T-helper 1 cell treated with Interleukin-12 subunit alpha and Interleukin-12 subunit beta and Interleukin-4 antibody, amounts not matched to agents 30 μg/mL and 1 μg/mL, for 36 hours (primary cell): Measurements from ENCODE around the gene KDR.

Experiments used
- H3K27ac Mint-ChIP-seq: one replicate; pipeline ENCODE4 v1.8.0; 2021; ENCODE audit warnings: mild to moderate bottlenecking, mixed read lengths
- H3K27me3 Mint-ChIP-seq: one replicate; pipeline ENCODE4 v1.8.0; 2021; ENCODE audit warnings: low read depth, mixed read lengths
- H3K36me3 Mint-ChIP-seq: one replicate; pipeline ENCODE4 v1.8.0; 2021; ENCODE audit warnings: low read depth, mixed read lengths
- H3K4me1 Mint-ChIP-seq: one replicate; pipeline ENCODE4 v1.8.0; 2021; ENCODE audit warnings: low read depth, mixed read lengths
- H3K4me3 Mint-ChIP-seq: one replicate; pipeline ENCODE4 v1.8.0; 2021; ENCODE audit warnings: mild to moderate bottlenecking, moderate library complexity, mixed read lengths
- H3K9me3 Mint-ChIP-seq: one replicate; pipeline ENCODE4 v1.8.0; 2021; ENCODE audit warnings: mixed read lengths

KDR gene

GRCh38 chr4:55035892-55036291 lies 89.5 kb downstream of the KDR start:
- H3K27me3 Mint-ChIP-seq, result no peaks in the 10 kb centered on the region
- no peaks in the 10 kb centered on the region for H3K9me3 Mint-ChIP-seq
- H3K4me3 Mint-ChIP-seq, result no peak overlapping the region
- no peaks in the 10 kb centered on the region for H3K4me1 Mint-ChIP-seq
- H3K27ac Mint-ChIP-seq, result no peak overlapping the region
- H3K36me3 Mint-ChIP-seq, result no peaks in the 10 kb centered on the region

DNA sequence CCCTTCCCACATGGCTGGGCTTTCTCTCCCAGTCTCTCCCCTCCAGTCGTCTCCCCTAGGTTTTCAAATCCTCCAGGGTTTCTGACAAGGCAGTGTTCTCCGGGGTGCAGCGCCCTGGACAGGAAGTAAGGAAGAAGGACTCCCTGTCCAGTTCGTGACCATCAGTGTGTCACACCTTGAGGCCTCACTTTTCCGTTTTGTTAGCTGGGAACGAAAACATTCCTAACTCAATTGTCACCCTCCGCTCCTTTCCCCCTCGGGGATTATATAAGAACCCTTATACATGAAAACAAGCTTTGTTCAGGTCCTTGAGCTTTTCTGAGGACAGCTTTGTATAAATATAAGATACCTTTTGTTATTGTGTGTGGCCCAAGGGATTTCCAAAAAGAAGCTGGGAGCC lies 92.1 kb downstream of the KDR start:
- no peaks in the 10 kb centered on the region for H3K9me3 Mint-ChIP-seq
- H3K4me3 Mint-ChIP-seq, result no peak overlapping the region
- no peak overlapping the region for H3K27ac Mint-ChIP-seq
- no peaks in the 10 kb centered on the region for H3K27me3 Mint-ChIP-seq
- no peaks in the 10 kb centered on the region for H3K4me1 Mint-ChIP-seq
- H3K36me3 Mint-ChIP-seq, result no peaks in the 10 kb centered on the region

GRCh38 chr4:55032788-55033187 lies 92.6 kb downstream of the KDR start:
- H3K4me1 Mint-ChIP-seq, result no peaks in the 10 kb centered on the region
- H3K27me3 Mint-ChIP-seq, result no peaks in the 10 kb centered on the region
- no peak overlapping the region for H3K4me3 Mint-ChIP-seq

DNA sequence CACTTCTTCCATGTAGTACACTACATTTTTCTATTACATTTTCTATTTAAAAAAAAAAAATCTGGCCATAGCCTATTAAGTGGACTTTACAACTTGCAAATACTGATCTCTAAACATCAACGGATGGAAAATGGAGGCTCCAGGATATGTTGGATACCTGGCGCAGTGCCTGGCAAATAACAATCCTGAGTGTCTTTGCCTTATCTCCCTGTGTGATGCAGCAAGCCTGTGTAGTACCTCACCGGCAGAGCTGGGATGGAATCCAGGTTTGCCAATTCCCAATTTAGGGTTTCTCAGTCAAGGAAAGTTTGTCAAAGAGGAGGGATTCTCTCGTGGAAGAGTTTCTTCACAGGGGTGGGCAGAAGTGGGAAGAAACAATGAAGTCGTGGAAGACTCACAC lies 93.2 kb downstream of the KDR start:
- Mint-ChIP-seq H3K9me3 (no peaks in the 10 kb centered on the region), H3K4me3 (no peak overlapping the region), H3K27ac (no peak overlapping the region), H3K36me3 (no peaks in the 10 kb centered on the region), H3K27me3 (no peaks in the 10 kb centered on the region), H3K4me1 (no peaks in the 10 kb centered on the region)

More at GRCh38 chr4:55032788-55033187, 92.6 kb downstream of the KDR start:
- Mint-ChIP-seq H3K27ac (no peak overlapping the region), H3K9me3 (no peaks in the 10 kb centered on the region), H3K36me3 (no peaks in the 10 kb centered on the region)

DNA sequence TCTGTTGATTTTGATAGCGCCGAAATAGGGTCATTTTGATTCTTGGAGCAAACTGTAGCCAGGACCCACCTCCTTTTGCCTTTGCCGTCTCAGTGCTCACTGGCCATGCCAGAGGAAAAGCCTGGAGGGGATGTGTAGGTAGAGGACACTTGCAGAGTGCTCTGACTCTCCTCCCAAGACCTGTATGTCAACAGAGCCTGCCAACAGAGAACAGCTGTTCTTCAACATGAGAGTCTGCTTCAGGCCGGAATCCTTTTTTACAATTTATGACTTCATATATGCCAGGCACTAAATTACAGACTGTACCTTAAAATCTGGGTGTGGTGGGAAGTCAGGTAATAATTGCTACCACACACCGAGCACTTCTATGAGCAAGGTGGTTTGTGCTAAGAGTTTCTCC lies 94.2 kb downstream of the KDR start:
- Mint-ChIP-seq H3K36me3 (no peaks in the 10 kb centered on the region), H3K4me3 (no peak overlapping the region), H3K27me3 (no peaks in the 10 kb centered on the region), H3K4me1 (no peaks in the 10 kb centered on the region), H3K9me3 (no peaks in the 10 kb centered on the region), H3K27ac (no peak overlapping the region)

DNA sequence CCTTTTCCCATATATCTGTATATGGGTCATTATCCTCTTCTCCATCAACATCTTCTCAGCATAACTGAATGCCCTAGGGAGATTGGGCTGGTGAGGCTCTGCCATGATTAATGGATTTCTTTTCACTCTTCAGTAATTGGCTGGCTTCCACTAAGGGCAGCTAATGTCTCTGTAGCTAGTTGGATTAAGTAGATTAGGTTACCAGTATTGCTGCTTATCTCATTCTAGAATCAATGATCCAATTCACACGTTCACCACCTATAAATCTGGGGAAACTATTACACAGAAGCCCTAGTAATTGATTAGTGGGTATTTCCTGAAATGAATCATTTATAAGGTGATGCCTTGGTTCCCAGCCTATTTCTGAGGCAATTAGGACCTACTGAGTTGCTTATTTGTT lies 94.8 kb downstream of the KDR start:
- Mint-ChIP-seq H3K9me3 (no peaks in the 10 kb centered on the region), H3K36me3 (no peaks in the 10 kb centered on the region), H3K27me3 (no peaks in the 10 kb centered on the region), H3K4me1 (no peaks in the 10 kb centered on the region), H3K4me3 (no peak overlapping the region), H3K27ac (no peak overlapping the region)

DNA sequence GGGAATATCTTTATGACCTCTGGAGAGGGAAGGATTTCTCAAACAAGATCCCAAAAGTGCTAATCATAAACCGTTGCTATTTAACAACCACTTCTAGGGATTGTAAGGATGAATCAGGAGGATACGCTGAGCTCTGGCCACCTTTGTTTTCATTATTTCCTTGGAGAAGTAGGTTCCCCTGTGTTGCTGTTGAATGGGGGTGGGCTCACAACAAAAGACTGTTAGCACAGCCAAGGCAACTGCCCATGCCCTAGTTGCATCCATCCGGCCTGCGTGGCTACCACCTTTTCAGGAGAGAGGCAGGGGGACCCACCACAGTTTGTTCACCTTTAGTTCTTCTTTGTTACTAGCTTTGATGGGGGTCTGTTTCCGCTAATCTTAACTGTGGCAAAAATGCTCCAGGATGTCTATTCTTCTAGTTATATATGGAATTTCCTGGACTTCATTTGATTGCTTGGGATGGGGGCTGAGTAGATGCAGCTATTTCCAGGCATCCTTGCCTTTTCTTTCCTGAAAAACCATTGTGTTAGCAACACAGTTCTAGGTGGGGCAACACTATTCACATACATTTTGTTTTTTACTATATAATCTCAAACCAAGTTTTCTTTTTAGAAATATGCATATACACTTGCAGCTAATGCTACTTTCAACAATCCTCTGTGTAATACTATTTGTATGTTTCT lies 95.4 kb downstream of the KDR start:
- no peaks in the 10 kb centered on the region for H3K27me3 Mint-ChIP-seq
- H3K9me3 Mint-ChIP-seq, result no peaks in the 10 kb centered on the region
- no peak overlapping the region for H3K27ac Mint-ChIP-seq
- no peaks in the 10 kb centered on the region for H3K4me1 Mint-ChIP-seq
- H3K4me3 Mint-ChIP-seq, result no peak overlapping the region
- H3K36me3 Mint-ChIP-seq, result no peaks in the 10 kb centered on the region

DNA sequence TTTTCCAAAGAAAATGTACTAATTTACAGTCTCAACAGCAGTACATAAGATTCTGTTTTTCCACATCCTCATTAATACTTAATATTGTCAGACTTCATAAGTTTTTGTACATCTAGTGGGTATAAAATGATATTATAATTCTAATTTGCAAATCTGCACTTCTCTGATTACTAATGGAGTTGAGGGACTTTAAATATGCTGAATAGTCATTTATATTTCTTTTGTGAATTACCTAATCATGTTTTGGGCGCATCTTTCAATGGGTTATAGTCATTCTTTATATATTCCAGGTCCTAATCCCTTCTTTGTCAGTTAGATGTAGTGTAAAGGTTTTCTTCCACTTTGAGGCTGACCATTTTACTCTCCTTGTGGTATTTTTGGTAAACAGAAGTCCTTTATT lies 96.1 kb downstream of the KDR start:
- Mint-ChIP-seq H3K27ac (no peak overlapping the region), H3K9me3 (no peaks in the 10 kb centered on the region), H3K4me3 (no peak overlapping the region), H3K4me1 (no peaks in the 10 kb centered on the region), H3K27me3 (no peaks in the 10 kb centered on the region), H3K36me3 (no peaks in the 10 kb centered on the region)
